NAMALWA (cell line): ENCODE measurements around the gene ADA.
A peak's percentile ranks its signal among the peaks of the same experiment; 100 is the strongest.

Experiments used
- DNase-seq: peaks from one replicate; pipeline ENCODE4 v3.0.0-alpha.2; 2015; ENCODE audit warnings: low spot score

ADA gene

GRCh38 chr20:44580581-44581268 is 70.8 kb downstream of the ADA start:
- no peak for DNase-seq

- no peak for DNase-seq
These were observed 72.0 kb downstream of the ADA start for GRCh38 chr20:44579313-44580081.

- peak; percentile 81 for DNase-seq
These were observed 75.2 kb downstream of the ADA start for GRCh38 chr20:44576297-44576696.

- DNase-seq, result no peak
These were observed 77.1 kb downstream of the ADA start for GRCh38 chr20:44574372-44574771.

DNA sequence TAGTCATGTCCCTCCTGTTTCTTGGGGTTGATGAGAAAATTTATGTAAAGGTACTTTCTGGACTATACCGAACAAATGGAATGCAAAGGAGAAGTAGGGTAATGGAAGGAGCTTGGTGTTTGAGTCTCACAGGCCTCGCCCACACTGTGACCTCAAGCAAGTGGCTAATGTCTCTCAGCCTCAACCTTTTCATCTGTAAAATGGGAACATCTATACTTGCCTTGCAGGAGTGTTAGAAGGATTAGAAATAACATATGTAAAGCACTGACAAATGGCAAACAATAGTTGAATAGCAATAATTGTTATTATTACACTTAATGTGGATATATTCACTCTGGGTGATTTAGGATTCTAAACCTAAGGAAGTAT is 78.0 kb downstream of the ADA start:
- DNase-seq, result no peak

DNA sequence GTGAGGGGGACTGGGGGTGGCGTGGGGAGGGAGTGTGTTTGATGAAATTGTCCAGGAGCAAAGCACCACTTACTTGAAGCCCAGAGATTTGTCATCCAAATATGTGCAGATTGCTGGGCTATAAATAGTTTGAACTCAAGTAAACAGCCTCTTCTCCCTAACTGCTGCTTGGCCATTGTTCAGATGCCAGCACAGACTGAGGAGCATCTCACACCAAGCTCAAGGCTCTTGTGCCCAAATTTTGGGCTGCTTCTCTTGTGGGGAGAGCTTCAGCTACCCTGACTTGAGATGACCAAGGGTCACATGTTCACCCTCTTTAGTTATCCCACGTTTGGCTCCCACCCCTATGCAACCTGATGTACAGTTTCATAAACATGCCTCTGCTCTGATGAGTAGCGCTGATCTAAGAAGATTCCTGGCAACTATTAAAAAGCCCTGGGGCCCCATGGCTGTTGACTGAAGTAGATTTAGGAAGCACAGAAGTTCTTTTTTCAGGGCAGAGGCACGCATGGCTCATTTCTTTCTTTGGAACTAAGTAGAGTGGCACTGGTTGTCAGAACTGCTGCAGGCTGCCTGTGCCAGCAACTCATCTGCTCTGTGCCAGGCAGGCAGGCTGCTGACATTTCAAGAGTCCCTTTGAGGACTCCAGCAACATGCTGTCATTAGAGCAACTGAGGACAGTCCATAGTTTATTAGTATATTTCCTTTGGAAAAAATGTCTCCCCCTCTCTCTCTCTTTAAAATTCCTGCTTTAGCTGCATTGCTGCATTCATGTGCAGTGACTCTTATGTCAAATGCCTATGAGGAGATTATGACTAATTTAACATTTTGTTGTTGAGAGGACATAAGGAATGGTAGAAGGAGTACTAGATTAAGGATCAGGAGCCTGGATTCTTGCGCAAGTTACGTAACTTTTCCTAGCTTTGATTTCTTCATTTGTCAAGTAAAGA is 78.7 kb downstream of the ADA start:
- no peak for DNase-seq

DNA sequence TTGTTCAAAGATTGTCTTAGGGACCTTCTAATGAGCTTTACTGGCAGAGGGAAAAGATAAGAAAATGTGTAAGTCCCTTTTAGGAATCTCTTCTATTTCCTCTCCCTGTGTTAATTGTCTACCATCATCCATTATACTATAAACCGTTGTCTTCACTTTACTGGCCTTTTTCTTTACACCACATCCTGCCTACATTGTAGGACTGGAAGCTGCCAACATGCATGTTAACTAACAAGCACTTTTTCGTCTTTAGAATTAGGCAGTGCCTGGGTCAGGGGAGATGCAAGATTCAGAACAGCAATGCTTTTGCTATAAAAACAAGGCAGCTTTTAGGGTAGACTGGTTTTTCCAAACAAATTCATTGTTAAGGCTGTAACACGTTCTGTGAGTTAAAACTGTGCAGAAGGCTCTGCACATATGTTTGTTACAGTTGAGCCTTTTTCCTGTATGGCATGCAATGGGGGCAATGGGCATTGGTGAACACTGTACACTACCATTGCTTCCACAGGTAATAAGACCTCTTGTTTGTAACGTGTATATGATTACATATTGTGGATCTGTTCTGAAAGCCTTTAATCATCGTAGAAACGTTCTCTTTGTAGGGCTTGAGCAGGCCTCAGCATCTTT is 80.0 kb downstream of the ADA start:
- no peak for DNase-seq

GRCh38 chr20:44570367-44570766 is 81.1 kb downstream of the ADA start:
- DNase-seq, result no peak
